ACC112 (cell line): ENCODE measurements around the gene FBXO28.

Experiments used
- H2AFZ ChIP-seq: fragments of 200-600 bp; sonication (generic); one replicate; pipeline ENCODE4 v1.6.0; 2017; ENCODE audit warnings: antibody characterized with exemption, low read length; ENCODE audit not compliant: unreplicated experiment
- H3K27ac ChIP-seq: fragments of 200-600 bp; sonication (generic); 2 replicates; pipeline ENCODE4 v1.5.1; 2014; ENCODE audit warnings: low read depth, mild to moderate bottlenecking, antibody characterized with exemption, low read length, moderate library complexity
- H3K27me3 ChIP-seq: fragments of 200-600 bp; sonication (generic); 2 replicates; pipeline ENCODE4 v1.6.1; 2014; ENCODE audit warnings: mild to moderate bottlenecking, antibody characterized with exemption, low read length, moderate library complexity, mixed read lengths; ENCODE audit not compliant: insufficient read depth
- H3K36me3 ChIP-seq: fragments of 200-600 bp; sonication (generic); 2 replicates; pipeline ENCODE4 v1.6.1; 2016; ENCODE audit warnings: mild to moderate bottlenecking, antibody characterized with exemption, low read length, moderate library complexity, mixed read lengths; ENCODE audit not compliant: insufficient read depth
- H3K4me1 ChIP-seq: fragments of 200-600 bp; sonication (generic); one replicate; pipeline ENCODE4 v1.6.1; 2016; ENCODE audit warnings: low read length, mixed read lengths; ENCODE audit not compliant: insufficient read depth, unreplicated experiment, control insufficient read depth
- H3K4me3 ChIP-seq: fragments of 200-600 bp; sonication (generic); 2 replicates; pipeline ENCODE4 v1.5.1; 2014; ENCODE audit warnings: mild to moderate bottlenecking, low read depth, low read length
- H3K79me2 ChIP-seq: fragments of 200-600 bp; sonication (generic); one replicate; pipeline ENCODE4 v1.6.0; 2016; ENCODE audit warnings: low read length; ENCODE audit not compliant: control insufficient read depth, unreplicated experiment, insufficient read depth

Gene FBXO28

GRCh38 chr1:224095867-224096266 is 18.0 kb upstream of the FBXO28 start:
- H3K4me3 ChIP-seq = no peak overlapping the region
- no peaks in the 10 kb centered on the region for H3K36me3 ChIP-seq
- H3K27me3 ChIP-seq = peaks cover 23% of the 10 kb centered on the region
- H3K4me1 ChIP-seq = no peaks in the 10 kb centered on the region
- H2AFZ ChIP-seq = no peak overlapping the region
- no peaks in the 10 kb centered on the region for H3K79me2 ChIP-seq
- H3K27ac ChIP-seq = no peak overlapping the region

GRCh38 chr1:224096773-224097172 is 17.1 kb upstream of the FBXO28 start:
- H2AFZ ChIP-seq = no peak overlapping the region
- no peak overlapping the region for H3K4me3 ChIP-seq
- no peak overlapping the region for H3K27ac ChIP-seq
- H3K36me3 ChIP-seq = no peaks in the 10 kb centered on the region
- no peaks in the 10 kb centered on the region for H3K79me2 ChIP-seq
- no peaks in the 10 kb centered on the region for H3K4me1 ChIP-seq
- peaks cover 23% of the 10 kb centered on the region for H3K27me3 ChIP-seq

DNA sequence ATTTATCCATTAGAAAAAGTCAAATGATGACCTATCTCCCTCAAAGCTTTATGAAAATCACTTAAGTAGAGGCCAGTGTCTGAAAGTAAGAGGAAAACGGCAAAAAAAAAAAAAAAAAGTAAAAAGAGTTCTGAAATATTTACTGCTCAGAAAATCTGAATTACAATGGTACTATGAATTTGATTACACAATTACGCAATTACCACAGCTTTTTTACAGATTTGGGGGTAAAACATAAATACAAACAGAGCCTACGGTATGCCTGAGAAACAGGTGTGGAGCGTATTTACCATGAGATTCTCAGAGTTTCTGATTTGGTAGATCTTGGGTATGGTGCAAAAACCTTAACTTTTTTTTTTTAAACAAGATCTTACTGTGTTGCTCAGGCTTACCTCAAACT is 15.9 kb upstream of the FBXO28 start:
- Histone ChIP-seq H3K4me3 (no peak overlapping the region), H2AFZ (no peak overlapping the region), H3K4me1 (no peaks in the 10 kb centered on the region), H3K36me3 (no peaks in the 10 kb centered on the region), H3K79me2 (no peaks in the 10 kb centered on the region), H3K27ac (no peak overlapping the region), H3K27me3 (peaks cover 23% of the 10 kb centered on the region)

- Histone ChIP-seq H3K4me1 (no peaks in the 10 kb centered on the region), H2AFZ (peak overlapping the region; percentile 40), H3K79me2 (no peaks in the 10 kb centered on the region), H3K4me3 (no peak overlapping the region), H3K36me3 (no peaks in the 10 kb centered on the region), H3K27ac (no peak overlapping the region), H3K27me3 (no peaks in the 10 kb centered on the region)
These were observed 7.2 kb upstream of the FBXO28 start for GRCh38 chr1:224106568-224107281.

DNA sequence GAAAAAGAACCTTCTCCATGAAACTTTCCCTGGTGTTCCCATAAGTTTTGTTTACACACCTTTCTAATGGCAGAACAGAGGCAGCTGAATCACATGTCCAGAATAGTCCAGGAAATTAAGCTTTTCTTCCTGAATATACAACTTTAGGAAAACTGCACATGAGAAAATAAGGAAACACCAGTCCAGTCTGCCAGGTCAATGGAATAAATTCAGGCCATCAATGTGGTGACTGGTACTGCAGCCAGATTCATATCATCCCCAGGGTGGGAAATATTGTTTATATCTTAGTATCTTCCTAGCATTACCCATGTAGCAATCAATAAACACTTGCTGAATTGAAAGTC is 6.7 kb upstream of the FBXO28 start:
- H3K79me2 ChIP-seq = no peaks in the 10 kb centered on the region
- H3K36me3 ChIP-seq = no peaks in the 10 kb centered on the region
- H3K4me3 ChIP-seq = no peak overlapping the region
- no peaks in the 10 kb centered on the region for H3K27me3 ChIP-seq
- no peaks in the 10 kb centered on the region for H3K4me1 ChIP-seq
- no peak overlapping the region for H3K27ac ChIP-seq
- H2AFZ ChIP-seq = peak overlapping the region; percentile 40

DNA sequence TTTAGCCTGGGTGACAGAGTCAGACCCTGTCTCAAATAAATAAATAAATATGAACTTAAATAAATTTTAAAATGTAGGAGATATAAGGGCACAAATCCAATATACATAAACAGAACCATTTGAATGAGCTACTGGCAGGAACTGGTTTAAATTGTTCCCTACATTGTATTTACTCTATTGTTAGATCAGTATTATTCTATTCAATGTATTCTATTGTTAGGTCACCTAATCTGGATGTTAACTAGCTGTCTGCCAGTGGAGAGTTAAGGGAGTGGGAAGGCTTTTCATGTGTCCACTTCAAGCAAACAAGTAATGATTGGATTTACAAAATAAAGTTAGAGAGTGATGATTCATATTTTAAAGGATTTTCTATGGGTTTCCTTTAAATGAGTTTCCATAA is 4.9 kb upstream of the FBXO28 start:
- H3K4me1 ChIP-seq = peaks cover 5% of the 10 kb centered on the region

DNA sequence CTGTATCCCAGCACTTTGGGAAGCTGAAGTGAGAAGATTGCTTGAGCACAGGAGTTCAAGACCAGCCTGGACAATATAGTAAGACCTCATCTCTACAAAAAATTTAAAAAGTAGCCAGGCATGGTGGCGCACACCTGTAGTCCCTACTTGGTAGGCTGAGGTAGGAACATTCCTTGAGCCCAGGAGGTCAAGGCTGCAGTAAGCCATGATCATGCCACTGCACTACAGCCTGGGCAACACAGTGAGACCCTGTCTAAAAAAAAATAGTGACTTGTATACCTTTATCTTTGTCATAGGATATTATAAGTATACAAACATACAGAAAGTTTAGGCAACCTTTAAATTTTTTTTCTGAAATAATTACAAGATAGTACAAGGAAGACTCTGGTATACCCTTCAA is 3.9 kb upstream of the FBXO28 start:
- Histone ChIP-seq H3K4me1 (peaks cover 5% of the 10 kb centered on the region), H3K27ac (no peak overlapping the region), H3K4me3 (no peak overlapping the region), H3K79me2 (peaks cover 15% of the 10 kb centered on the region), H2AFZ (no peak overlapping the region), H3K36me3 (no peaks in the 10 kb centered on the region), H3K27me3 (no peaks in the 10 kb centered on the region)

More for the DNA sequence above, 4.9 kb upstream of the FBXO28 start:
- Histone ChIP-seq H3K27me3 (no peaks in the 10 kb centered on the region), H3K36me3 (no peaks in the 10 kb centered on the region), H3K27ac (no peak overlapping the region), H2AFZ (no peak overlapping the region), H3K79me2 (peaks cover 5% of the 10 kb centered on the region), H3K4me3 (no peak overlapping the region)

DNA sequence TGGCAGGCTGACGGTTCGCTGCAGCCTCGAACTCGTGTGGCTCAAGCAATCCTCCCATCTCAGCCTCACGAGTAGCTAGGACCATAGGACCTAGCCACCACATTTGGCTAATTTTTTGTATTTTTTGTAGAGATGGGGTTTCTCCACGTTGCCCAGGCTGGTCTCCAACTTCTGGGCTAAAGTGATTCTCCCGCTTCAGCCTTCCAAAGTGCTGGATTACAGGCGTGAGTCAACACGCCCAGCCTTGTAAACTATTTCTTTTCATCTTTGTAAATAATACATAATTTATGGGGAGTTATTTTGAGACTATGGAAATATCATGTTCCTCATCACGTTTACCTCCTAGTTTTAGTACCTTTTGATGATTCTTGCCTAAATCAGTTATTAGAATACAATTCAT is 906 bp upstream of the FBXO28 start:
- Histone ChIP-seq H3K36me3 (no peaks in the 10 kb centered on the region), H3K79me2 (peaks cover 38% of the 10 kb centered on the region), H3K27ac (no peak overlapping the region), H3K27me3 (no peaks in the 10 kb centered on the region), H3K4me3 (no peak overlapping the region), H2AFZ (no peak overlapping the region), H3K4me1 (peaks cover 12% of the 10 kb centered on the region)

DNA sequence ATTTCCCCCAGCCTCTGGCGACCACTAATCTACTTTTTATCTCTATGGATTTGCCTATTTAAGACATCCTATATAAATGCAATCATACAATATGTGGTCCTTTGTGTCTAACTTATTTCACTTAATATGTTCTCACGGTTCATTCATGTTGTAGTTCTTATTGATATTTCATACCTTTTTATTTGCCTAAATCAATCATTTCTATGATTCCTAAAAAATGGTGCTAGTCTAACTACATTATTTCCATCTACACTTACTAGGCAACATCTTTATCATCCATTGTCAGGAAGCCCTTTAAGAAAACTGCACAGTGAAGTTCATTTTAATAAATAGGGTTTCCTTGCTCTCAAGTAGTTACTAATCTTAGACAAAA is 380 bp upstream of the FBXO28 start:
- Histone ChIP-seq H3K27me3 (no peaks in the 10 kb centered on the region), H3K4me3 (peak overlapping the region; percentile 84), H3K4me1 (peaks cover 12% of the 10 kb centered on the region), H3K36me3 (no peaks in the 10 kb centered on the region), H3K27ac (peak overlapping the region; percentile 63; the same call in 1 of the 2 replicates), H3K79me2 (peaks cover 42% of the 10 kb centered on the region), H2AFZ (peak overlapping the region; percentile 95)

- Histone ChIP-seq H3K79me2 (peaks cover 53% of the 10 kb centered on the region), H3K4me1 (peaks cover 12% of the 10 kb centered on the region), H3K27me3 (no peaks in the 10 kb centered on the region), H3K4me3 (peak overlapping the region; percentile 84), H2AFZ (peak overlapping the region; percentile 49), H3K36me3 (no peaks in the 10 kb centered on the region), H3K27ac (peak overlapping the region; percentile 63)
These were observed 870 bp downstream of the FBXO28 start for GRCh38 chr1:224114787-224115175.

DNA sequence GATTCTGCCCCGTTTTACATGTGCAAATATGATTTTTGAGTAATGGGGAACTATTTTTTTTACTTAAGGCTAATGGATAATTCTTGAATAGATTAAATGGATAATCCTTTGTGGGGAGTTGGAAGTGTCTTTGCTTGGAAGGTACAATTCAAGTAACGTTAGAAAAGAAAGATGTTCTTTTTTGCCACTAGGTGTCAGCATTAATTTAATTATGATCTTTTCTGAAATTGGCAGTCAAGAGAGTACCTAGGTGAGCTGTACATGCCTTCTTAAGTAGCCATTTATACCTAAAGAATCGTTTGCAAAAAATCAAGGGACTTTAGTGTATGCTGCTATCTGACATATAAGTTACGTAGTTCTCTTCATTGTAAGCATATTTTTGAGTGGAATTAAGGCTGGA is 2.2 kb downstream of the FBXO28 start:
- peak overlapping the region; percentile 84; the same call in 1 of the 2 replicates for H3K4me3 ChIP-seq
- H3K27ac ChIP-seq = no peak overlapping the region
- peaks cover 12% of the 10 kb centered on the region for H3K4me1 ChIP-seq
- H3K27me3 ChIP-seq = no peaks in the 10 kb centered on the region
- no peak overlapping the region for H2AFZ ChIP-seq
- peaks cover 63% of the 10 kb centered on the region for H3K79me2 ChIP-seq
- H3K36me3 ChIP-seq = no peaks in the 10 kb centered on the region
